Measurements from ENCODE around the gene MEGF11. TPM values are rescaled to one million over a fixed set of nuclear protein-coding genes. Genes with fewer than 3 reads are reported as not detected.

MEGF11 gene
- total RNA-seq, 1 donor from 2014 or later = not detected

DNA sequence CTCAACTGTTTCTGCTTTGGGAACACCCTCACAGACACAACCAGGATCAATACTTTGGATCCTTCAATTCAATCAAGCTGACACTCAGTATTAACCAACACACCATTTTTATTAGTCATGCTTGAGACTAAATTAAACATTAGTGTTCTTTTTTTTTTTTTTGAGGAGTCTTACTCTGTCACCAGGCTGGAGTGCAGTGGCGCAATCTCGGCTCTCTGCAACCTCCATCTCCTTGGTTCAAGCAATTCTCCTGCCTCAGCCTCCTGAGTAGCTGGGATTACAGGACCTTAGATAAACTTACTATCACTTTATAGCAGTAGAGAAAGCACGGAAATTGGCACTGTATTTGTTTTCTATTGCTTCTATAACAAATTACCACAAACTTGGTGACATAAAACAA is 386.3 kb downstream of the MEGF11 start:
- DNase-seq (ENCODE audit: low spot score) = no peak
- no peaks in the 10 kb centered on the region for H3K36me3 Mint-ChIP-seq (ENCODE audit: low read depth)
- peaks cover 13% of the 10 kb centered on the region for H3K4me1 Mint-ChIP-seq (ENCODE audit: low read depth)
- no peak overlapping the region for H3K4me3 Mint-ChIP-seq (ENCODE audit: unreplicated experiment)
- H3K27ac Mint-ChIP-seq (ENCODE audit: unreplicated experiment) = no peak overlapping the region
- TF ChIP-seq, protein P1, sequence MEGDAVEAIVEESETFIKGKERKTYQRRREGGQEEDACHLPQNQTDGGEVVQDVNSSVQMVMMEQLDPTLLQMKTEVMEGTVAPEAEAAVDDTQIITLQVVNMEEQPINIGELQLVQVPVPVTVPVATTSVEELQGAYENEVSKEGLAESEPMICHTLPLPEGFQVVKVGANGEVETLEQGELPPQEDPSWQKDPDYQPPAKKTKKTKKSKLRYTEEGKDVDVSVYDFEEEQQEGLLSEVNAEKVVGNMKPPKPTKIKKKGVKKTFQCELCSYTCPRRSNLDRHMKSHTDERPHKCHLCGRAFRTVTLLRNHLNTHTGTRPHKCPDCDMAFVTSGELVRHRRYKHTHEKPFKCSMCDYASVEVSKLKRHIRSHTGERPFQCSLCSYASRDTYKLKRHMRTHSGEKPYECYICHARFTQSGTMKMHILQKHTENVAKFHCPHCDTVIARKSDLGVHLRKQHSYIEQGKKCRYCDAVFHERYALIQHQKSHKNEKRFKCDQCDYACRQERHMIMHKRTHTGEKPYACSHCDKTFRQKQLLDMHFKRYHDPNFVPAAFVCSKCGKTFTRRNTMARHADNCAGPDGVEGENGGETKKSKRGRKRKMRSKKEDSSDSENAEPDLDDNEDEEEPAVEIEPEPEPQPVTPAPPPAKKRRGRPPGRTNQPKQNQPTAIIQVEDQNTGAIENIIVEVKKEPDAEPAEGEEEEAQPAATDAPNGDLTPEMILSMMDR (IDR thresholded peaks at IDR 0.05) = no peak
- H3K9me3 Mint-ChIP-seq (ENCODE audit: low read depth) = no peaks in the 10 kb centered on the region
- no peaks in the 10 kb centered on the region for H3K27me3 Mint-ChIP-seq (ENCODE audit: low read depth)

DNA sequence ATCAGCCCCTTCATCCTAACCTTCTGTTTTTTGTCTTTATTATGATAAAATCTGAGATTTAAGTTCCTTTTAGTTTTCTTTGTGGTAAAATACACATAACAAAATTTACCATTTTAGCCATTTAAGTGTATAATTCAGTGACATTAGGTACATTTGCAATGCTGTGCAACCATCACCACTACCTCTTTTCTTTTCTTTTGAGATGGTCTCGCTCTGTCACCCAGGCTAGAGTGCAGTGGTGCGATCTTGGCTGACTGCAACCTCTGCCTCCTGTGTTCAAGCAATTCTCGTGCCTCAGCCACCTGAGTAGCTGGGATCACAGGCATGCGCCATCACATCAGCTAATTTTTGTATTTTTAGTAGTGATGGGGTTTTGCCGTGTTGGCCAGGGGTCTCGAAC is 390.4 kb downstream of the MEGF11 start:
- DNase-seq (ENCODE audit: low spot score) = no peak
- H3K27me3 Mint-ChIP-seq (ENCODE audit: low read depth) = peaks cover 10% of the 10 kb centered on the region
- H3K4me1 Mint-ChIP-seq (ENCODE audit: low read depth) = peaks cover 2% of the 10 kb centered on the region
- H3K36me3 Mint-ChIP-seq (ENCODE audit: low read depth) = no peaks in the 10 kb centered on the region
- no peak overlapping the region for H3K4me3 Mint-ChIP-seq (ENCODE audit: unreplicated experiment)
- no peak overlapping the region for H3K27ac Mint-ChIP-seq (ENCODE audit: unreplicated experiment)
- TF ChIP-seq, protein P1 (IDR thresholded peaks at IDR 0.05) = no peak
- H3K9me3 Mint-ChIP-seq (ENCODE audit: low read depth) = no peaks in the 10 kb centered on the region

DNA sequence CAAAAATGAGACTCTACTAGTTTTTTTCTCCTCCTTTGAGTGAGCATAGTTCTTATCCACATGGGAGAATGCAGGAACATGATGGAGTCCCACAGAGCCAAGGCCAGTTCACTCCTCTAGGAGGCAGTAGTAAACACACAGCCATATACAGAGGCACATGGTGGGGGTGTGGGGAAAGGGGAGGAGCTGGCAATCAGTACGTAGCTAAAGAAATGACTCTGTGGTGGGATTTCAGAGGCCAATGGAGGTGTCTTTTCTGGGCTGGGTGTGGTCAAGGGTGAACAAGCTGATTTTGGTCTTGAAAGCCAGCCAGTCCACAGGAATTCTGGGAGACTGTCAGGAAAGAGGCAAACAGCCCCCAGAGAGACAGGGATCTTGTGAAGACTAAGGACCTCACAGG is 390.9 kb downstream of the MEGF11 start:
- H3K36me3 Mint-ChIP-seq (ENCODE audit: low read depth) = no peaks in the 10 kb centered on the region
- DNase-seq (ENCODE audit: low spot score) = no peak
- no peaks in the 10 kb centered on the region for H3K9me3 Mint-ChIP-seq (ENCODE audit: low read depth)
- TF ChIP-seq, protein P1 (IDR thresholded peaks at IDR 0.05) = peak; percentile 68
- no peak overlapping the region for H3K27ac Mint-ChIP-seq (ENCODE audit: unreplicated experiment)
- peaks cover 5% of the 10 kb centered on the region for H3K4me1 Mint-ChIP-seq (ENCODE audit: low read depth)
- H3K4me3 Mint-ChIP-seq (ENCODE audit: unreplicated experiment) = no peak overlapping the region
- H3K27me3 Mint-ChIP-seq (ENCODE audit: low read depth) = peaks cover 10% of the 10 kb centered on the region

DNA sequence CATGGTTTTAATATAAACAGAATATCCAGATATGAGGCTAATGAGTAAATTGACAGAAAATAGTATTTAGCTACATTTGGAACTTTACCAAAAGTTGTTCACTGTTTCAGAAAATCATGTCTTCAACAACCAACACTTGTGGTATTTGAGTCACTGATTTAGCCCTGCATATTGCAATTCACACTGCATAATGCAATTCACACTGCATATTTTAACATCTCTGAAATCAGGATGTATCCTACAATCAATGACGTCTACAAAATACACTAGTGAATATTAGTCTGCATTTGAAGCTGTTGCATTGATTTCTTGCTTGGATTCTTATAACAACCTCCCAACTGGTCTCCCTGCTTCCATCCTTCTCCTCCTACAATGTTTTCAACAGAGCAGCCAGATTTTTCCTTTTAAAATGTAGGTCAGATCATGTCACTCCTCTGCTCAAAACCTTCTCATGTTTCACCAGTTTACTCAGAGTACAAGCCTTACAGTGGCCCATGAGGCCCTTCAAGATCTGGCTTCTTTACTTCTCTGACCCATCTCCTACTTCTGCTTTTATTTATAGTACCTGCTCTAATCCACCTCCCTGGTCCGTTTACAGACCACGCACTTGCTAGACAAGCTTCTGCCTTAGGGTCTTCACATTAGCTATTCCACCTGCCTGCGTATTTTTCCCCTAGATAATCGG is 395.7 kb downstream of the MEGF11 start:
- Mint-ChIP-seq H3K27me3 (ENCODE audit: low read depth) (peaks cover 10% of the 10 kb centered on the region), H3K36me3 (ENCODE audit: low read depth) (no peaks in the 10 kb centered on the region), H3K4me1 (ENCODE audit: low read depth) (peaks cover 5% of the 10 kb centered on the region), H3K4me3 (ENCODE audit: unreplicated experiment) (no peak overlapping the region), H3K27ac (ENCODE audit: unreplicated experiment) (no peak overlapping the region), H3K9me3 (ENCODE audit: low read depth) (no peaks in the 10 kb centered on the region)
- TF ChIP-seq, protein P1 (IDR thresholded peaks at IDR 0.05) = no peak
- no peak for DNase-seq (ENCODE audit: low spot score)

DNA sequence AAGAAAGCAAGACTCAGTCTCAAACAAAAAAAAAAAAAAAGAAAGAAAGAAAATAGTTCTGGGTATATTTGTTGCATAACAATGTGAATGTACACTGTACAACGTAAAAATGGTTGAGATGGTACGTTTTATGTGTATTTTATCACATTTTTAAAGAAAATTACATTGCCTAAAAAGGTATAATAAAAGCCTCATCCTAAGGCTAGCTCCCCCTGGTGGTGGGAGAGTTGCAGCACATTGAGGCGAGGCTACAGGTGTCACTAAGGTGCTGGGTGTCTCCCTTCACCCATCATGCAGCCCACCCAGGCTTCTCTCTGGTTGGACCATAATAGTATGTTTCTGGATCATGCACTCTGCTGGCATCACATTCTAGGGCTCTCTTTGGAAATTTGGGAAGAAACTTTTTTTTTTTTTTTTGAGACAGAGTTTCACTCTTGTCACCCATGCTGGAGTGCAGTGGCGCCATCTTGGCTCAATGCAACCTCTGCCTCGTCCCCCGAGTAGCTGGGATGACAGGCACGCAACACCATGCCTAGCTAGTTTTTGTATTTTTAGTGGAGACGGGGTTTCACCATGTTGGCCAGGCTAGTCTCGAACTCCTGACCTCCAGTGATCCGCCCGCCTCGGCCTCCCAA is 396.6 kb downstream of the MEGF11 start:
- TF ChIP-seq, protein P1 (IDR thresholded peaks at IDR 0.05) = peak; percentile 83
- DNase-seq (ENCODE audit: low spot score) = no peak

More for the DNA sequence above, 396.6 kb downstream of the MEGF11 start:
- H3K27ac Mint-ChIP-seq (ENCODE audit: unreplicated experiment) = no peak overlapping the region
- no peak overlapping the region for H3K4me3 Mint-ChIP-seq (ENCODE audit: unreplicated experiment)
- H3K27me3 Mint-ChIP-seq (ENCODE audit: low read depth) = peaks cover 10% of the 10 kb centered on the region
- H3K9me3 Mint-ChIP-seq (ENCODE audit: low read depth) = no peaks in the 10 kb centered on the region
- peaks cover 5% of the 10 kb centered on the region for H3K4me1 Mint-ChIP-seq (ENCODE audit: low read depth)
- H3K36me3 Mint-ChIP-seq (ENCODE audit: low read depth) = no peaks in the 10 kb centered on the region
